HepG2 (cell line): ENCODE measurements around the gene PCYOX1L. TPM values are rescaled to one million over a fixed set of nuclear protein-coding genes. Genes with fewer than 3 reads are reported as not detected.

Source experiments
- ETV6 ChIP-seq: sonication (generic); formaldehyde crosslinking; conservative IDR thresholded peaks from 2 replicates; pipeline ENCODE4 v1.4.0; 2020; ENCODE audit warnings: missing genetic modification reagents
- FOXA1 ChIP-seq, 2 experiments: fragments of 450-650 bp in 1 of 2; sonication (generic) in 1 of 2; formaldehyde crosslinking in 1 of 2; IDR thresholded peaks; 2 replicates each; pipeline versions ENCODE4 v1.4.0 to v1.6.1; 2016 to 2020; ENCODE audit warnings: missing genetic modification reagents in 1 of 2
- FOXK2 ChIP-seq: fragments of 450-650 bp; IDR thresholded peaks from 2 replicates; pipeline ENCODE4 v1.6.1; 2016
- JDP2 ChIP-seq: sonication (generic); formaldehyde crosslinking; IDR thresholded peaks from 2 replicates; pipeline ENCODE4 v1.8.1; 2022; ENCODE audit warnings: missing genetic modification reagents, borderline replicate concordance
- NFYB ChIP-seq: sonication (generic); formaldehyde crosslinking; IDR thresholded peaks from 2 replicates; pipeline ENCODE4 v1.4.0; 2020; ENCODE audit warnings: missing genetic modification reagents
- POGZ ChIP-seq: sonication (generic); formaldehyde crosslinking; IDR thresholded peaks from 2 replicates; pipeline ENCODE4 v1.4.0; 2020; ENCODE audit warnings: mild to moderate bottlenecking, missing genetic modification reagents
- RFX3 ChIP-seq: IDR thresholded peaks from 2 replicates; pipeline ENCODE4 v1.6.1; 2016; ENCODE audit warnings: missing biosample characterization, missing genetic modification reagents
- RNF2 ChIP-seq: fragments of 450-650 bp; conservative IDR thresholded peaks from 2 replicates; pipeline ENCODE4 v1.6.1; 2016; ENCODE audit warnings: low read depth
- SIN3A ChIP-seq: IDR thresholded peaks from 2 replicates; pipeline ENCODE4 v1.6.1; 2011; ENCODE audit warnings: low read depth, mild to moderate bottlenecking, control low read depth, low read length, borderline replicate concordance
- ZBTB42 ChIP-seq: sonication (generic); formaldehyde crosslinking; IDR thresholded peaks from 2 replicates; pipeline ENCODE4 v1.5.0; 2020; ENCODE audit warnings: mild to moderate bottlenecking, missing genetic modification reagents
- ZNF430 ChIP-seq: sonication (generic); formaldehyde crosslinking; IDR thresholded peaks from 2 replicates; pipeline ENCODE4 v1.9.0; 2021; ENCODE audit warnings: mild to moderate bottlenecking, missing genetic modification reagents
- ZNF570 ChIP-seq: sonication (generic); formaldehyde crosslinking; IDR thresholded peaks from 2 replicates; pipeline ENCODE4 v1.4.0; 2020; ENCODE audit warnings: mild to moderate bottlenecking, missing genetic modification reagents, borderline replicate concordance
- ZNF746 ChIP-seq: sonication (generic); formaldehyde crosslinking; IDR thresholded peaks from 2 replicates; pipeline ENCODE4 v1.8.0; 2022; ENCODE audit warnings: mild to moderate bottlenecking, missing genetic modification reagents
- ZNF883 ChIP-seq: sonication (generic); formaldehyde crosslinking; IDR thresholded peaks from 2 replicates; pipeline ENCODE4 v1.5.1; 2020; ENCODE audit warnings: mild to moderate bottlenecking, missing genetic modification reagents; ENCODE audit errors: not compliant biosample characterization
- polyA plus RNA-seq, 8 experiments: library from polyadenylated mRNA; depleted of rRNA in 3 of 8; stranded (reverse) in 7 of 8; unstranded in 1 of 8; fragments of >200 nt; fragmentation: Illumina TruSeq in 4 of 8; extraction: Trizol in 4 of 8; gene quantifications; 2 replicates each; pipeline versions ENCODE4 v1.2.1 to v1.2.3, GENCODE V29; 2011 to 2016; ENCODE audit warnings: low read depth in 4 of 8, missing spikeins in 1 of 8, mixed read lengths in 1 of 8; ENCODE audit not compliant: insufficient read depth in 1 of 8
- total RNA-seq, 5 experiments: library from RNA; depleted of rRNA; stranded (reverse); fragments of >200 nt; fragmentation: Illumina TruSeq; extraction: Trizol; gene quantifications; 2 replicates each; pipeline ENCODE4 v1.2.3, GENCODE V29; 2016; ENCODE audit warnings: low read depth in 1 of 5
- TF ChIP-seq, protein P1 (sequence below), 2 experiments: sonication (generic) in 1 of 2; formaldehyde crosslinking in 1 of 2; IDR thresholded peaks; 2 replicates each; pipeline versions ENCODE4 v1.5.1 to v1.6.1; 2011 to 2020; ENCODE audit warnings: borderline replicate concordance in 1 of 2, low read depth in 1 of 2, low read length in 1 of 2, mild to moderate bottlenecking in 1 of 2, missing genetic modification reagents in 1 of 2, moderate library complexity in 1 of 2
- TF ChIP-seq, protein P2 (sequence below): sonication (generic); formaldehyde crosslinking; IDR thresholded peaks from 2 replicates; pipeline ENCODE4 v1.4.0; 2020; ENCODE audit warnings: missing genetic modification reagents, borderline replicate concordance
- TF ChIP-seq, protein P3 (sequence below): sonication (generic); formaldehyde crosslinking; IDR thresholded peaks from 2 replicates; pipeline ENCODE4 v1.4.0; 2020; ENCODE audit warnings: missing genetic modification reagents
- TF ChIP-seq, protein P4 (sequence below): sonication (generic); formaldehyde crosslinking; IDR thresholded peaks from 2 replicates; pipeline ENCODE4 v1.5.1; 2020; ENCODE audit warnings: mild to moderate bottlenecking, missing genetic modification reagents, moderate library complexity
- TF ChIP-seq, protein P5 (sequence below): fragments of 450-650 bp; IDR thresholded peaks from 2 replicates; pipeline ENCODE4 v1.6.1; 2017; ENCODE audit warnings: mild to moderate bottlenecking

Gene PCYOX1L
- total and polyA plus RNA-seq, 2 of the 13 experiments (the other 11 are each of a cell fraction or from before 2014, with no cell fraction given) = 1.00 to 3.7 TPM

DNA sequence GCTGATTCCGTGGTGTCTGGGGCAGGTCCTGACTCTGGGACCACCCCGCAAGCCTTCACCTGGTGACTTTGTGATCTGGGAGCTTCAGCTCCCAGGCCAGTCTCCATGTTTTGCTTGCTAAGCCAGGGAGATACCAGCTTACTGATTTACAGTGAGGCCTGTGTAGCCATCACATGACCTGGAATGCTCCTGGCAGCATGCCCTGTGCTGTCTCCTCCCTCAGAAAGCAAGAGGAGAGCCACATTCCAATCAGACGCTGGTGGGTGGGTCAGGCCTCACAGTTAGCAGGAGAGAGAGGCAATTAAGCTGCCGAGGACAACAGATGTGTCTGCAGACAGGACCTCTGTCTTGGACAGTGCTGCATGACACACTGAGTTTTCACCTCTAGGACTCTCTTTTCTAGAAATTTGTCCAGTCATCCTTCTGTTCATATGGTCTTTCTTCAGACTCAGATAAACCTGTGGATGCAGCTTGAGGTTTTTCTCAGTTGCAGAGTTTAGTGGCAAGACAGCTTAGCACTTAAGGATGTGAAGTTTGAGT is 37.0 kb upstream of the PCYOX1L start (continued):
- TF ChIP-seq, protein P1, sequence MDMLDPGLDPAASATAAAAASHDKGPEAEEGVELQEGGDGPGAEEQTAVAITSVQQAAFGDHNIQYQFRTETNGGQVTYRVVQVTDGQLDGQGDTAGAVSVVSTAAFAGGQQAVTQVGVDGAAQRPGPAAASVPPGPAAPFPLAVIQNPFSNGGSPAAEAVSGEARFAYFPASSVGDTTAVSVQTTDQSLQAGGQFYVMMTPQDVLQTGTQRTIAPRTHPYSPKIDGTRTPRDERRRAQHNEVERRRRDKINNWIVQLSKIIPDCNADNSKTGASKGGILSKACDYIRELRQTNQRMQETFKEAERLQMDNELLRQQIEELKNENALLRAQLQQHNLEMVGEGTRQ (IDR thresholded peaks at IDR 0.05; ENCODE audit: low read depth, low read length) = peak; percentile 89
- TF ChIP-seq, protein P1 (CRISPR knock-in tag; IDR thresholded peaks at IDR 0.05; ENCODE audit: borderline replicate concordance) = peak; percentile 93; the same call in 1 of the 2 replicates
- TF ChIP-seq NFYB (peak; percentile 51), ETV6 (CRISPR knock-in tag) (no peak), SIN3A (peak; percentile 56; the same call in 1 of the 2 replicates), FOXA1 (IDR thresholded peaks at IDR 0.05) (no peak), FOXA1 (CRISPR knock-in tag; IDR thresholded peaks at IDR 0.05) (no peak), ZBTB42 (CRISPR knock-in tag) (no peak), RFX3 (CRISPR knock-in tag) (no peak), FOXK2 (peak; percentile 32; the same call in 1 of the 2 replicates), ZNF883 (no peak), ZNF570 (CRISPR knock-in tag) (no peak), JDP2 (CRISPR knock-in tag) (no peak), RNF2 (no peak), ZNF746 (CRISPR knock-in tag) (no peak), POGZ (0 out of 2 replicates have a peak, but pooled peaks have one; percentile 34), ZNF430 (CRISPR knock-in tag) (peak; percentile 82; the same call in 1 of the 2 replicates)
- TF ChIP-seq, protein P2, sequence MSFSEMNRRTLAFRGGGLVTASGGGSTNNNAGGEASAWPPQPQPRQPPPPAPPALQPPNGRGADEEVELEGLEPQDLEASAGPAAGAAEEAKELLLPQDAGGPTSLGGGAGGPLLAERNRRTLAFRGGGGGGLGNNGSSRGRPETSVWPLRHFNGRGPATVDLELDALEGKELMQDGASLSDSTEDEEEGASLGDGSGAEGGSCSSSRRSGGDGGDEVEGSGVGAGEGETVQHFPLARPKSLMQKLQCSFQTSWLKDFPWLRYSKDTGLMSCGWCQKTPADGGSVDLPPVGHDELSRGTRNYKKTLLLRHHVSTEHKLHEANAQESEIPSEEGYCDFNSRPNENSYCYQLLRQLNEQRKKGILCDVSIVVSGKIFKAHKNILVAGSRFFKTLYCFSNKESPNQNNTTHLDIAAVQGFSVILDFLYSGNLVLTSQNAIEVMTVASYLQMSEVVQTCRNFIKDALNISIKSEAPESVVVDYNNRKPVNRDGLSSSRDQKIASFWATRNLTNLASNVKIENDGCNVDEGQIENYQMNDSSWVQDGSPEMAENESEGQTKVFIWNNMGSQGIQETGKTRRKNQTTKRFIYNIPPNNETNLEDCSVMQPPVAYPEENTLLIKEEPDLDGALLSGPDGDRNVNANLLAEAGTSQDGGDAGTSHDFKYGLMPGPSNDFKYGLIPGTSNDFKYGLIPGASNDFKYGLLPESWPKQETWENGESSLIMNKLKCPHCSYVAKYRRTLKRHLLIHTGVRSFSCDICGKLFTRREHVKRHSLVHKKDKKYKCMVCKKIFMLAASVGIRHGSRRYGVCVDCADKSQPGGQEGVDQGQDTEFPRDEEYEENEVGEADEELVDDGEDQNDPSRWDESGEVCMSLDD (CRISPR knock-in tag) = no peak
- TF ChIP-seq, protein P3, sequence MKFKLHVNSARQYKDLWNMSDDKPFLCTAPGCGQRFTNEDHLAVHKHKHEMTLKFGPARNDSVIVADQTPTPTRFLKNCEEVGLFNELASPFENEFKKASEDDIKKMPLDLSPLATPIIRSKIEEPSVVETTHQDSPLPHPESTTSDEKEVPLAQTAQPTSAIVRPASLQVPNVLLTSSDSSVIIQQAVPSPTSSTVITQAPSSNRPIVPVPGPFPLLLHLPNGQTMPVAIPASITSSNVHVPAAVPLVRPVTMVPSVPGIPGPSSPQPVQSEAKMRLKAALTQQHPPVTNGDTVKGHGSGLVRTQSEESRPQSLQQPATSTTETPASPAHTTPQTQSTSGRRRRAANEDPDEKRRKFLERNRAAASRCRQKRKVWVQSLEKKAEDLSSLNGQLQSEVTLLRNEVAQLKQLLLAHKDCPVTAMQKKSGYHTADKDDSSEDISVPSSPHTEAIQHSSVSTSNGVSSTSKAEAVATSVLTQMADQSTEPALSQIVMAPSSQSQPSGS (CRISPR knock-in tag) = peak; percentile 20; the same call in 1 of the 2 replicates
- TF ChIP-seq, protein P4, sequence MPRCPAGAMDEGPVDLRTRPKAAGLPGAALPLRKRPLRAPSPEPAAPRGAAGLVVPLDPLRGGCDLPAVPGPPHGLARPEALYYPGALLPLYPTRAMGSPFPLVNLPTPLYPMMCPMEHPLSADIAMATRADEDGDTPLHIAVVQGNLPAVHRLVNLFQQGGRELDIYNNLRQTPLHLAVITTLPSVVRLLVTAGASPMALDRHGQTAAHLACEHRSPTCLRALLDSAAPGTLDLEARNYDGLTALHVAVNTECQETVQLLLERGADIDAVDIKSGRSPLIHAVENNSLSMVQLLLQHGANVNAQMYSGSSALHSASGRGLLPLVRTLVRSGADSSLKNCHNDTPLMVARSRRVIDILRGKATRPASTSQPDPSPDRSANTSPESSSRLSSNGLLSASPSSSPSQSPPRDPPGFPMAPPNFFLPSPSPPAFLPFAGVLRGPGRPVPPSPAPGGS (CRISPR knock-in tag) = 0 out of 2 replicates have a peak, but pooled peaks have one; percentile 8
- TF ChIP-seq, protein P5, sequence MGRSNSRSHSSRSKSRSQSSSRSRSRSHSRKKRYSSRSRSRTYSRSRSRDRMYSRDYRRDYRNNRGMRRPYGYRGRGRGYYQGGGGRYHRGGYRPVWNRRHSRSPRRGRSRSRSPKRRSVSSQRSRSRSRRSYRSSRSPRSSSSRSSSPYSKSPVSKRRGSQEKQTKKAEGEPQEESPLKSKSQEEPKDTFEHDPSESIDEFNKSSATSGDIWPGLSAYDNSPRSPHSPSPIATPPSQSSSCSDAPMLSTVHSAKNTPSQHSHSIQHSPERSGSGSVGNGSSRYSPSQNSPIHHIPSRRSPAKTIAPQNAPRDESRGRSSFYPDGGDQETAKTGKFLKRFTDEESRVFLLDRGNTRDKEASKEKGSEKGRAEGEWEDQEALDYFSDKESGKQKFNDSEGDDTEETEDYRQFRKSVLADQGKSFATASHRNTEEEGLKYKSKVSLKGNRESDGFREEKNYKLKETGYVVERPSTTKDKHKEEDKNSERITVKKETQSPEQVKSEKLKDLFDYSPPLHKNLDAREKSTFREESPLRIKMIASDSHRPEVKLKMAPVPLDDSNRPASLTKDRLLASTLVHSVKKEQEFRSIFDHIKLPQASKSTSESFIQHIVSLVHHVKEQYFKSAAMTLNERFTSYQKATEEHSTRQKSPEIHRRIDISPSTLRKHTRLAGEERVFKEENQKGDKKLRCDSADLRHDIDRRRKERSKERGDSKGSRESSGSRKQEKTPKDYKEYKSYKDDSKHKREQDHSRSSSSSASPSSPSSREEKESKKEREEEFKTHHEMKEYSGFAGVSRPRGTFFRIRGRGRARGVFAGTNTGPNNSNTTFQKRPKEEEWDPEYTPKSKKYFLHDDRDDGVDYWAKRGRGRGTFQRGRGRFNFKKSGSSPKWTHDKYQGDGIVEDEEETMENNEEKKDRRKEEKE = no peak
